HG03342 (cell line): ENCODE data around the gene SLC15A3.

ENCODE experiments used
- ATAC-seq: cut with Tn5 transposase; IDR thresholded peaks from one replicate; pipeline ENCODE4 v1.9.1; 2021; ENCODE audit warnings: mild to moderate bottlenecking, moderate library complexity; ENCODE audit not compliant: unreplicated experiment

The SLC15A3 gene

DNA sequence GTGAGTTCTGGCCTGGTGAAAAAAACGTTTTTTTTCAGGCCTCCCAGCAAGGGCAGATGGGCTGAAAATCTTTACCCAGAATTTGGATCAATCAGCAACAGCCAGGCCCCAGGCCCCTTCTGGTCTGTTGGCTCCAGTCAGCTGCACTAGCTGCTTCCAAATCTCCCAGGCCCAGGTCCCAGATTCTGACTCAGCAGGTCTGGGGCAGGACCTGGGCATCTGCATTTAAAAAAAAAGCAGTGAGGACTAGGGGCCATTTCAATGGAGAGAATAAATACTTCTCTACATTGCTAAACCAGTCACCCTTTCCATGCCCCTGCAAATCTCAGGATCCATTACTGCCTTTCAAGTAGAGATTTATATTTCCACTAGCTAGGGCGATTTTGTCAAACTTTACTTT, 4.3 kb downstream of the SLC15A3 start:
- ATAC-seq, result no peak

DNA sequence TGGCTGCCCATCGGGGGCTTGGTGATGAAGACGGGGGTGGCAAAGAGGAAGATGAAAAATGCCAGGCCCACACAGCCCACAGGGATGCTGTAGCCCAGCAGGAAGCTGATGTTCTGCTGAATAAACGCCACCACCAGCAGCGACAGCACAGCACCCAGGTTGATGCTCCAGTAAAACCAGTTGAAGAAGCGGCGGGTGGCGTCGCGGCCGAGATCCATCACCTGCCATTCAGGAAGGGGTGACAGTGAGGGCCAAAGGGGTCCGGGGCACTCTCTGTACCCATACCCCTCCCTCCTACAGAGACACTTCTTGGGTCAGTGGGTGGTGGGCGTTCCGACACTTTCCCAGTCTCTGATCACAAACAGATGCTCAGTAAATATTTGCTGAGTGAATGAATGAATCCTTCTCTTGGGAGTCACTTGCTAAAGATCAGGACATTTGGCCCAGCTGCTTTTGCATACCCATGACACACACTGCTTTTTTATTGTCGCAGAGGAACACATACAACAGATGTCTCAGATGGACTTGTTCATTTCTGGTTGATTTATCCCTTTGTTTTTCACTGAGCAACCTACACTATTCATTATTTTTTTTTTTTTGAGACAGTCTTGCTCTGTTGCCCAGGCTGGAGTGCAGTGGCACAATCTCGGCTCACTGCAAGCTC, 5.2 kb downstream of the SLC15A3 start:
- no peak for ATAC-seq

DNA sequence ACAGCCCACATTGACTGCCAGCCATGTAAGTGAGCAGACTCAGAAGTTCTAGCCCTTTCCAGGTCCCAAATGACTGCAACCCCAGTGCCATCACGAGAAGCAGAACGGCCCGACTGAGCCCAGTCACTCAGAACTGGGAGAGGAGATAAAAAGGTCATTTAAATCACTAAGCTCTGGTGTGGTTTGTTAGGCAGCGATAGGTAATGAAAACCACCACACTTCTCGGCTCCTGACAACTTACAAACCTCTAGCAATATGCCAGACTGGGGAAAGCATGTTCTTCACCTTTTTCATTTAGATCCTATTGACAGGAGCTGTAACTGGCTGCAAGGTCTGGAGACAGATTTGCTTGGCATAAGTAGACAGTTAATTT, 6.7 kb downstream of the SLC15A3 start:
- no peak for ATAC-seq

DNA sequence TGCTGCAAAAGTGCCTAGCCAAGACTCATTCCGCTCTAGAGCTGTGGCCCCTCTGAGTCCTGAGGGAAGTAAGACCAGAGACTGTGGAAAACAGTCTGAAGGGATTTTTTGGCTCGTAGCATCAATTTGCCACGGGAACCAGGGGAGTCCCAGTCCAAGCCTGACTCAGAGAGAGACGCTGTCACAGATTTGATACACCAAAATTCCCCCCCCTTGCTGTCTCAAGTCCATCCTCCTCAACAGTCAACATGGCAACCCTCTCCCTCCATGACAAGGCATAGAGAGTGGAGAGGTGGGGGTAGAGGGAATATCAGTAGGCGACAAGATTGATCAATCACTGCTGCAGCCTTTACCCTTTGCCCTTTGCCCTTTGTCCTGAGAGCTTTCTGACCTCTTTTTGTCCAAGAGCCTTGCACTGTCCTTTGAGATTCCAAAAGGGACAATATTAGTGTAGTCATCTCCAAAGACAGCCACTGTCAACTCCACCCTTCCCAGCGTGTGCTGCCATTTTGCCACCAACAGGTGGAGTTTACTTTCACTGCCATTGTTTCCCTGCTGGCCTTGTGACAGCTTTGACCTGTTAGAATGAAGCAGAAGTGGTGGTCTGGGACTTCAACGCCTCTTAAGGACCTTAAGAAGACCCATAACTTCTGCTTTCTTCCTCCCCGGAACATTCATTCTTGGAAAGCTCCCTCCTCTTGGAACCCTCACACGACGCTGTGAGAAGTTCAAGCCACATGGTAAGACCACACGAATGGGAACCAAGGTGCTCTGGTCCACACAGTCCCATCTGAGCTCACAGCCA, 7.3 kb downstream of the SLC15A3 start:
- no peak for ATAC-seq

DNA sequence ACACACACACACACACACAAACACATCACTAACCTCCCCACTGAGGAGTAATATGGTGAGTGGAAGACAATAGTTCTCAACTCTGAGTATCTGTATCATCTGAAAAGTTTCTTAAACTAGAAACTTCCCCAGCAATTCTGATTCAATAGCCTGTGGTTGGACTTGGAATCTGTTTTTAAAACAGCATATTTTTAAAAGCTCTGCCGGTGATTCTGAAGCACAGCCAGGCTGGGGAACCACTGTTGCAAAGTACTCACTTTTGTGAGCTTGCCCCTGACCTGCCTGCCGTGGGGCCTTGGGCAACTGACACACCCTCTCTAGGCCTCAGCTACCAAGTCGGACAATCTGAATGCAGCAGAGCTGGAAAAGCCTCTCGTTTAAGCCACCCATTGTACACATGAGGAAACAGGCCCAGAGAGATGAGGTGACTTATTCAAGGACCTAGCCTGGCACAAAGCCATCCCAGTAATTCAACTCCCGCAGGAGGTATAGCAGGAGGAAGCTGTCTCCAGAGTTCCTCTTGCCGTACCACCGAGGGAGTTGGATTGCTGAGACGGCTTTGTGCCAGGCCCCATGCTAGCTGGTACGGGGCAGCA, 8.9 kb downstream of the SLC15A3 start:
- no peak for ATAC-seq

DNA sequence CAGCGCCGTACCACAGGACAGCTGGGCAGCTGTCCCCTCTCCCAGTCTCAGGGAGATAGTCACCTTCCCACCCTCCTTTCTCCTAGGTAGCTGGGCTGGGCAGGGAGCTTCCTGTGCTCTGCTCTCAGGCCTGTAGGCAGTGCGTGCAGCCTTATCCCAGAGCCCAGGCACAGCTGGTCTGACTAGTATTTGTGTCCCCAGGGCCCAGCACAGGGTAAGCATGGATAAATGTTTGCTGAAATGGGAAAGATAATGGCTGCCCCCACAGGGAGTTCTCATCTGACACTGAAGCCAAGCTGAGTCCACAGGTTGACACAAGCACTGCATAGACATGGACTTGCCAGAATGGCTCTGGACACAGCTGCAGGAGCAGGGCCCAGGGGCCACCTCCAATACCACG, 9.8 kb downstream of the SLC15A3 start:
- no peak for ATAC-seq

DNA sequence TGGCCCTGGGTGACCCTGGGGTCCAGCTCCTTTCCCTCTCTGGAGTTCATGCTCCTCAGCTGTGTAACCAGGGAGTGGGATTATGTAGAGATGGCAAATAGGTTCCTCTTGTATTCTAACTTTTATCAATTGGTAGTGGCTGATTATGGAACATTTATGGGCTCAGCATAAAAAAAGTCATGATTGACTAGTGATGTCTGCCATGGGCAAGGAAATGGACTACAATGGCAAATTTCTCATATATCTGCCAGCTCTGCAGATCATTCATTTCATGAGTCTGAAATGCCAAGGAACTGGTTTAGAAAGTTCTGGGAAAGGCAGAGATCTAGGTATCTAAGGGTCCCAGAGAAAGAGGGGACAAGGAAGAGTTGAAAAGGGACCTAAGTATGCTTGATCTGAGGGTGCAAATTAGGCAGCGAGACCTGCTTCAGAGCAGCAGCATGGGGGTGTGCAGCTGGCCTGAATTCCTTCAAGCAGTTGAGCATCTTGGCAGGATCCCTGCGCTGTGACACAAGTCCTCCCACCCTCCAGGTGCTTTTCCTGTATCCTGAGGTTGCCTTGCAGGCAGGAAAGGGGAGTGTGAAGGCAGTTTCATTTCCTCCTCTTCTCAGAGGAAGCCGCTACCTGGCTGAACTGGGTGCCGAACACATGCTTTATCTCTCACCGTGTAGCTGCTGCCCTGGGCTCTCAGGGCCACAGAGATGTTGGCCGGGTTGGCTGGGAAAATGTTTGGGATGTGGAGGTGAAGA, 10.4 kb downstream of the SLC15A3 start:
- no peak for ATAC-seq

DNA sequence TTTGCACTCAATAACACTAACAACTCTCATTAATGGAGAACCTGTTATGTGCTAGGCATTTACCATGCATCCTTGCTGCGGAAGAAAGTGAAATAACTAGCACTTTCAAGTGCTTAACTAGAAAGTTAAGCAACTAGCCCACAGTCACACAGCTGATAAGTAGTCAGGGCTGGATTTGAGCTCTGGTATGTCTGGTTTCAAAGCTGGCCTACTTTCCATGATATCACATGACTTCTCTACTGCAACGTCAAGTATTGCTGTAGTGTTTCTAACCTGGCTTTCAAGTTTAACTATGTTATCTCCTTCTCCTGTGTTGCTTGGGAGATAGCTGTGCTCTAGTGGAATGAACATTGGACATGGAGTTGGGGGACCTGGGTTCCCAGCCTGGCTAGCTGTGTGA, 12.1 kb downstream of the SLC15A3 start:
- ATAC-seq, result no peak

DNA sequence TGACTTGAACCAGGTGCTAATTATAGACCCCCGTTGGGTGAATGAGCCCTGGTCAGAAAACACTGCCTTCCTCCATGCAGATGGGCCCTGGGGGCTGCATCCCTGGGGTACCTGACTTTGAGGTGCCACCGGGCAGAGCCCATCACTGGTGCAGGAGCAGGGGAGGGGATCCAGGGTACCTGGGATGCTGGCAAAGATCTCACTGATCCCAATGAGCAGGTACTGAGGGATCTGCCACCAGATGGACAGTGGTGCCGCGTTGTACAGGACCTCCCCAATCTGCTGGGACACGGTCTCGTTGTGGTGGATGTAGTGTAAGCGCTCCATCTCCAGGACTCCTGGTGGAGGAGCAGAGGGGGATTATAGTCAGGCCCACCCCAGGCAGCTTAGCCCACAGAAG, 12.7 kb downstream of the SLC15A3 start:
- ATAC-seq, result no peak

DNA sequence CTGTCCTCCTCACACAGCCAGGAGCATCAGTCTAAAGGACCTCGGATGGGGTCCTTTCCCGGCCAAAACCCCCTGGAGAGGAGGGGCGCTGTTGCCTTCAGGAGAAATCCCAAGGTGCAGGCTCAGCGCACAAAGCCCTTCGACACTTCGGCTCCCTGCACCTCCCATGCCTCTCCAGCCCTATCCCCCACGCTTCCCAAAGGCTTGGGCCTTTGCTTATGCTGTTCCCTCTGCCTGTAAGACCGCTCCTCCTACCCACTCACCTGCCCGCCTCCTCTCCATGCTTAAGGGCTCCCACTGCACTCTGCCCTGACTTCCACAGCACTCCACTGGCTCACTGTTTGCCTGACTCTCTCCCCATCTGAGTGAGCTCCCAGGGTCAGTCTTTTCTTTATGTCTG, 13.5 kb downstream of the SLC15A3 start:
- no peak for ATAC-seq

DNA sequence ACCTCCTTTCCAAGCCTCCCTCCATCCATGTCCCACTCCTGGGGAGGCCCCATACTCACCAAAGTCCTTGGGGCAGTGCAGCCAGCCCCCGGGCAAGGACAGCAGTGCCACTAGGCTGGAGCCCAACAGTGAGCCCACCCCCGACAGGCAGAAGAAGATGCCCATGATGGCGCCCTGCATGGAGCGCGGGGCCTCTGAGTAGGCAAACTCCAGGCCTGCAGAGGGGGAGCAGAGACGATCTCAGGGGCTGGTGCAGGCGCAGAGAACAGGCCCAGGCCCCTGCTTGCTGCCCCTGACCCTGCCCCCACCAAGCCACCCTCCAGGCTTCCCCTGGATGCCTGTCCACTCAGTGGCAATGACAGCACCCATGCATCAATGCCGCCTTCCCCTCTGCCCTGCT, 14.2 kb downstream of the SLC15A3 start:
- ATAC-seq, result no peak

DNA sequence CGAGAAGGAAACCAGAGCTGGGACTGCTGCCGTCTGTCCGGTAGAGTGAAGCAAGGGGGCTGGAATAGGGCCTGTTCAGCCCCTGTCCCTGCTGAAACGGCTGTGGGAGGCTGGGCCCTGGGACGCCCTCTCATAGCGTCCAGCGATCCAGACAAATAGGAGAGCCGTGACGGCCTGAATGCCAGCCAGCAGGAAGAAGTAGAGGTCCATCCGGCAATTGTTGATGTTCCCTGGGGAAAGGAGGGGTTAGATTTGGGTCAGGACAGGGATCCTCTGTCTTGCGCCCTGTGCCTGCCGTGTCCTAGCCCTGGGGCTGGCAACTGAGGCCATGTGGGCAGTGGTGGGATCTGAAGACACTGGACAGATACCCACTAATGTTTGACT, 14.8 kb downstream of the SLC15A3 start:
- ATAC-seq, result no peak

DNA sequence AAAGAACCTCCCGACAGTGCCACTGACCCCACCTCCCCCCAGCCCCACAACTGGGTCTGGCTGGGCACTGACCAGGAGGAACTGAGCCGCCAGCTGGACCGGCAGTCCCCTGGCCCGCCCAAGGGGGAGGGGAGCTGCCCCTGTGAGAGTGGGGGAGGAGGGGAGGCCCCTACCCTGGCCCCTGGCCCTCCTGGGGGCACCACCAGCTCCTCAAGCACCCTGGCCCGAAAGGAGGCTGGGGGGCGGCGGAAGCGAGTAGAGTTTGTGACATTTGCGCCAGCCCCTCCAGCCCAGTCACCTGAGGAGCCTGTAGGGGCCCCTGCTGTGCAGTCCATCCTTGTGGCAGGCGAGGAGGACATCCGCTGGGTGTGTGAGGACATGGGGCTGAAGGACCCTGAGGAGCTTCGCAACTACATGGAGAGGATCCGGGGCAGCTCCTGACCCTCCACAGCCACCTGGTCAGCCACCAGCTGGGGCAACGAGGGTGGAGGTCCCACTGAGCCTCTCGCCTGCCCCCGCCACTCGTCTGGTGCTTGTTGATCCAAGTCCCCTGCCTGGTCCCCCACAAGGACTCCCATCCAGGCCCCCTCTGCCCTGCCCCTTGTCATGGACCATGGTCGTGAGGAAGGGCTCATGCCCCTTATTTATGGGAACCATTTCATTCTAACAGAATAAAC, 15.4 kb downstream of the SLC15A3 start:
- no peak for ATAC-seq

DNA sequence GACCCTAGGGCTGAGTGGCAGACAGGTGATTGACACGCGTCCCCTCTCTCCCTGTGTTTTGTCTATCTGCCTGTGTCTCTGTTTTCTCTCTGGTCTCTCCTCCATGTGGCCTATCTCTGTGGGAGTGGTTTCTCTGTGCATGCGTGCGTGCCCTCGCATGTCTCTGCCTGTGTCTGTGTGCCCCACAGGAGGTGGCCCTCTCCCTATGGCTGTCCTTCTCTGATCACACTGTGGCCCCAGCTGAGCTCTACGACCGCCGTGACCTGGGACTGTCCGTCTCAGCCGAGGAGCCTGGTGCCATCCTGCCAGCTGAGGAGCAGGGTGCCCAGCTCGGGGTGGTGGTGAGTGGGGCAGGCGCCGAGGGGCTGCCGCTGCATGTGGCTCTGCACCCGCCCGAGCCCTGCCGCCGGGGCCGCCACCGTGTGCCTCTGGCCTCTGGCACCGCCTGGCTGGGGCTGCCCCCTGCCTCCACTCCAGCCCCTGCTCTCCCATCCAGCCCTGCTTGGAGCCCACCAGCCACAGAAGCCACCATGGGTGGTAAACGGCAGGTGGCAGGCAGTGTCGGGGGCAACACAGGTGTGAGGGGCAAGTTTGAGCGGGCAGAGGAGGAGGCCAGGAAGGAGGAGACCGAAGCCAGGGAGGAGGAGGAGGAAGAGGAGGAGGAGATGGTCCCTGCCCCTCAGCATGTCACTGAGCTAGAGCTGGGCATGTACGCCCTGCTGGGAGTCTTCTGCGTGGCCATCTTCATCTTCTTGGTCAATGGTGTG, 16.1 kb downstream of the SLC15A3 start:
- ATAC-seq, result no peak

DNA sequence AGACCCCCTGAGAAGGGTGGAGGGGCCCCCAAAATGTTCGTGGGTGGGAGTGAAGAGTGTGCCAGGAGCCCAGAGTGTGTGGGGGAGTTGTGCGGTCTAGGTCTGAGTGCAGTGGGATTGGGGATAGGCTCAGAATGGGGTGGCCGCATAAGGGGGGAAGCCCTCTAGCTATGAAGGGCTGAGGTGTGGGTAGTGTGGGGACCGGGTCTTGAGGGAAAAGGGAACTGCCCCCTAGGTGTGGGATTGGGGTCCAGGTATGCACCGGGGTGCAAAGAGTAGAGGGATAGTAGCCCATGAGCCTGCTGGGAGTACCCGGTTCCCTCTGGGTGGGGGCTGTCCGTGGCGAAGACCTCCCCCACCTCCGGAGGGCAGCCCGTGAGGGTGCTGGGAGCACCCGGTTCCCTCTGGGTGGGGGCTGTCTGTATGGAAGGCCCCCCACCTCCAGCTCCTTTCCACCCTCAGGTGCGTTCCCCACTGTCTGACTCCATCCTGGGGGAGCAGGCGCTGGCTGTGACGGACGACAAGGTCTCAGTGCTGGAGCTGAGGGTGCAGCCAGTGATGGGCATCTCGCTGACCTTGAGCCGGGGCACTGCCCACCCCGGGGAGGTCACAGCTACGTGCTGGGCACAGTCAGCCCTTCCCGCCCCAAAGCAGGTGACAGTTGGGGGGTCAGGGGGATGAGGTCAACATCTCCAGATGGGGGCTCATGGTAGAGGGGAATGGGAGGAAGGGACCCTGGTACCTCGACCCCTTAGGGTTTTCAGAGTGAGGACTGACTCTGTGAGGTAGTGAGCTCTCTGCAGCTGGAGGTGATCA, 17.0 kb downstream of the SLC15A3 start:
- no peak for ATAC-seq

DNA sequence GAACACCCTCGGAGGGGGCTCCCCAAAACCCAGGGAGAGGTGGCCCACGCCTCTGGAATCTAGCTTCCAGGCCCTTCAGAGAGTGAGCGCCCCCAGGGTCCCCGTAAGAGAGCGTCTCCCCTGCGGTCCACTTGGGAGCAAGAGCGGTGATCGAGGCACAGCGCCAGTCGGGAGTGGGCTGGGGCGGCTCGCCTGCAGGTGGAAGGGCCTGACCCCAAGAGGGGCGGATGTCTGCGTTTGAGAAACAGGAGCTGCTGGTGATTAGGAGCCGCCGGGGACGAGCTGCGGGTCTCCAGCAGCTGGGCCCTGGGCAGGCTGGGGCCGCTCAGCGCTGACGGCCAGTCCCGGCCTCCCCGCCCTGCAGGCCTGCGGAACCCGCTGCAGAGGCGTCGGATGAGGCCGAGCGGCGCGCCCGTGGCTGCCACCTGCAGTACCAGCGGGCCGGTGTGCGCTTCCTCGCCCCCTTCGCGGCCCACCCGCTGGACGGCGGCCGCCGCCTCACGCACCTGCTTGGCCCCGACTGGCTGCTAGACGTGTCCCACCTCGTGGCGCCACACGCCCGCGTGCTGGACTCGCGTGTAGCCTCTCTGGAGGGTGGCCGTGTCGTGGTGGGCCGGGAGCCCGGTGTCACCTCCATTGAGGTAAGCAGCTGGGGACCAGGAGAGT, 17.7 kb downstream of the SLC15A3 start:
- no peak for ATAC-seq

DNA sequence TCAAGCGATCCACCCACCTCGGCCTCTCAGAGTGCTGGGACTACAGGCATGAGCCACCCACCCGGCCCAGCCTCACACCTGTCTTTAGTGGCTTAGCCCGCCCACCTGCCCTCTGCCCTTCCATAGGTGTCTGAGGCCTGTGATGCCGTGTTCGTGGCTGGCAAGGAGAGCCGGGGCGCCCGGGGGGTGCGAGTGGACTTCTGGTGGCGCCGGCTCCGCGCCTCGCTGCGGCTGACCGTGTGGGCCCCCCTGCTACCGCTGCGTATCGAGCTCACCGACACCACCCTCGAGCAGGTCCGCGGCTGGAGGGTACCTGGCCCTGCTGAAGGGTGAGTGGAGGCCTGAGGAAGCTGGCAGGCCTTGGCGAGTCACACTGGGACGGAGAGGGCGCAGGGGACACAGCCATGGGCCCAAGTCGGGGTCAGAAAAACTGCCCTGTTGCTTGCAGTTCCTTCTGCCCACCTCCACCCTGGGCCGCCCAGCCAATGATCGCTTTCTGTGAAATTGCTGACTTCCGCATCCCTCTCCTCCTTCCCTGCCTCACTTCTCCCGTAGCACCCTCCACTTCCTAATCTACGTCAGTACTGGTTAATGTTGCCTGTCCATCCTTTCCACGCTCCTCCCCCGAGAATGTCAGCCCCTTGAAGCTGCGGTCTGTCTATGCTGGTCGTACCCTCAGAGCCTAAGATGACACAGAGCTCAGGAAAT, 18.4 kb downstream of the SLC15A3 start:
- ATAC-seq, result no peak

DNA sequence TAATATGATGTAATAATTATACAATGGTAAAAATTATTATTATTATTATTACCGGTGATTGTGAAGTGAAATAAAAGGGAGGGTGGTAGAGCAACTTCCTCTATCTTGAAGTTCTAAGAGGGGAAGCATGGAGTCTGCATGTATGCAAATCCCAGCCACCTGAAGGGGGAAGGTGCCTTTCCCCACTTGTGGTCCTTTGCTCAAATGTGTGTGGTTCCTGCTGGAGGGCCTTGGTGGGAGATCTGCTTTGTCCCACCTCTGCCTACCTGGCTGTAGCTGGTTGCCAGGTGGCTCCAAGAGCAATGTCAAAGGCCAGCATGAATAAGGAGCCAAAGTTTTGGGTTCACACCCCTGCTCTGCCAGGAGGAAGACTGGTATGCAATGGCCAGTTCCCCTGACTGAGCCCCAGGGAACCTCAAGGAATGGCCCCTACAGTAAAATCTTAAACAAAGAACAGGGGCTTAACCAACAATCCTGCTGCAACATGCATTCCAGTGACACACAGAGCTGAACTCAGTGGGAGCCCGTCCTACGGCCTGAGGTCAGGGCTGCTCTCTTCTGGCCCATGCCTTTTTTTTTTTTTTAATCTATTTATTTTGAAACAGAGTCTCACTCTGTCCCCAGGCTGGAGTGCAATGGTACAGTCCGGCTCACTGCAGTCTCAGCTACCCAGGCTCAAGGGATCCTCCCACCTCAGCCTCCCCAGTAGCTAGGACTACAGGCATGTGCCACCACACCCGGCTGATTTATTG, 19.2 kb downstream of the SLC15A3 start:
- no peak for ATAC-seq
